Stimulated activated CD8-positive, alpha-beta memory T cell treated with anti-CD3 and anti-CD28 coated beads, Interleukin-15, amount 100 ng/mL, for 48 hours (primary cell): Measurements from ENCODE around the gene CBS.
"Not testable (repeated sequence)": the region's sequence is repeated elsewhere in the genome, so short reads cannot be mapped to it uniquely, and the experiment has no call there.

Experiments
- DNase-seq, 2 donors: peaks; one replicate each; pipeline ENCODE4 v3.0.0-alpha.2; 2020; ENCODE audit warnings: low read depth in 2 of 2

Gene CBS

GRCh38 chr21:43024439-43025136 lies 51.0 kb downstream of the CBS start:
- DNase-seq: no peak

GRCh38 chr21:43023175-43023574 lies 52.5 kb downstream of the CBS start:
- DNase-seq: no peak

- DNase-seq: no peak
These were observed 53.7 kb downstream of the CBS start for GRCh38 chr21:43021756-43022600.

- DNase-seq: no peak
These were observed 54.4 kb downstream of the CBS start for GRCh38 chr21:43021191-43021590.

GRCh38 chr21:43020771-43021170 lies 54.9 kb downstream of the CBS start:
- no peak for DNase-seq

- no peak for DNase-seq
These were observed 55.5 kb downstream of the CBS start for GRCh38 chr21:43020177-43020576.

GRCh38 chr21:43018519-43018918 lies 57.1 kb downstream of the CBS start:
- DNase-seq: no peak

- DNase-seq: no peak
These were observed 58.9 kb downstream of the CBS start for GRCh38 chr21:43016728-43017127.

- DNase-seq: no peak
These were observed 59.6 kb downstream of the CBS start for GRCh38 chr21:43015906-43016540.

- no peak for DNase-seq
These were observed 63.0 kb downstream of the CBS start for GRCh38 chr21:43012596-43012995.

GRCh38 chr21:43006874-43007208 lies 68.8 kb downstream of the CBS start:
- DNase-seq: no peak

GRCh38 chr21:43006051-43006873 lies 69.4 kb downstream of the CBS start:
- DNase-seq: not testable (repeated sequence)

- no peak for DNase-seq
These were observed 70.0 kb downstream of the CBS start for GRCh38 chr21:43005635-43006034.

GRCh38 chr21:43004926-43005325 lies 70.7 kb downstream of the CBS start:
- DNase-seq: no peak
